Adipocyte (in vitro differentiated cells): ENCODE measurements around the gene KIF13A.

Experiments
- DNase-seq: peaks from one replicate; pipeline ENCODE4 v3.0.0-alpha.2; 2015; ENCODE audit warnings: low read depth
- H3K27me3 ChIP-seq: replicated peaks from 2 replicates; pipeline ENCODE4 v1.7.0; 2013; ENCODE audit warnings: mild to moderate bottlenecking, low read length, moderate library complexity; ENCODE audit not compliant: control insufficient read depth, insufficient read depth
- H3K36me3 ChIP-seq: 2 replicates; pipeline ENCODE4 v1.7.0; 2013; ENCODE audit warnings: low read length, mild to moderate bottlenecking, moderate library complexity; ENCODE audit not compliant: control insufficient read depth, insufficient read depth, severe bottlenecking
- H3K4me1 ChIP-seq: 2 replicates; pipeline ENCODE4 v1.7.0; 2013; ENCODE audit warnings: mild to moderate bottlenecking, low read length, moderate library complexity; ENCODE audit not compliant: control insufficient read depth, insufficient read depth
- H3K4me3 ChIP-seq: 2 replicates; pipeline ENCODE4 v1.7.0; 2013; ENCODE audit warnings: mild to moderate bottlenecking, low read length, moderate library complexity
- H3K9ac ChIP-seq: 2 replicates; pipeline ENCODE4 v1.7.0; 2013; ENCODE audit warnings: mild to moderate bottlenecking, low read length, moderate library complexity
- H3K9me3 ChIP-seq: 2 replicates; pipeline ENCODE4 v1.7.0; 2013; ENCODE audit warnings: mild to moderate bottlenecking, low read length, moderate library complexity; ENCODE audit not compliant: control insufficient read depth

KIF13A gene

GRCh38 chr6:17907406-17908229 is 79.8 kb downstream of the KIF13A start:
- peak overlapping the region; percentile 26 for H3K4me3 ChIP-seq
- no peaks in the 10 kb centered on the region for H3K27me3 ChIP-seq
- peak; percentile 99 for DNase-seq

DNA sequence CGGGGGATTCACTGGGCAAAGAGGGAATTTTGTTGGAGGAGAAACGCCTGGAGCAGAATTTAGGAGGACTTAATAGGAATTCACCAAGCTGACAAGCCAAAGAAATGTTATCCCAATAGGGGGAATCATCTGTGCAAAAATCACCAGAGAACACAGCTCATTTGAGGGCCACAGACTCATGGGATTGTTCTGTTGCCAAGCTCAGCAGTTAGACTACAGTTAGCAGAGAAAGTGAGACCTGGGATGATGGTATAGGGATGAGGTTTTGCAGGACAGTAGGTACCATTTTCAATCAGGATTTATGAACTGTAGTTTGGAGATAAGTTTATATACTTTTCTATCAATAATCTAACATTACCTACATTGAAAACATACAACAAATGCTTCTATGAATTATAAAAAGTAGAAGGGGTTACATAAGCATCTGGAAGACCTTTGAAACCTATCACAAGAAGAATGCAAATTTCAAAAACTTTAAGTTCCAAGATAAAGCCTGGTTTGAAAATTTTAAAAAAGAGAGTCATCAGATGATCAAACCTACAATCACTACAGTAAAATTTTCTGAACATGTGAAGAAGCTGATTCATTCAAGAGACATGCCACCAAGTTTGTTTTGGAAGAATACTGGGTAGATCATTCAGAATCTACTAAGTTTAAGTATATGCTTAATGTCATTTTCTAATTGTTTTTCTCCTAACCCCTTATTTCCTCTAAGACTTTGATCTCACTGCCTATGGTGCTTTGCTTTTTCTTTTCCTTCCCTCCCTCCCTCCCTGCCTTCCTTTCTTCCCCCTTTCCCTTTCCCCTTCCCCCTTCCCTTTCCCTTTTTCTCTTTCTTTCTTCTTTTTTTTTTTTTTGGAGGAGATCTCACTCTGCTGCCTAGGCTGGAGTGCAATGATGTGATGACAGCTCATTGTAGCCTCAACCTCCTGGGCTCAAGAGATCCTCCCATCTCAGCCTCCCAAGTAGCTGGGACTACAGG is 81.5 kb downstream of the KIF13A start:
- Histone ChIP-seq H3K4me3 (no peak overlapping the region), H3K27me3 (no peaks in the 10 kb centered on the region), H3K9ac (peak overlapping the region; percentile 6), H3K9me3 (no peaks in the 10 kb centered on the region), H3K4me1 (peaks cover 65% of the 10 kb centered on the region), H3K36me3 (no peaks in the 10 kb centered on the region)
- peak; percentile 75 for DNase-seq

More at GRCh38 chr6:17907406-17908229, 79.8 kb downstream of the KIF13A start:
- Histone ChIP-seq H3K9ac (peak overlapping the region; percentile 59), H3K4me1 (peaks cover 57% of the 10 kb centered on the region), H3K9me3 (no peaks in the 10 kb centered on the region), H3K36me3 (no peaks in the 10 kb centered on the region)

- H3K9me3 ChIP-seq, result no peaks in the 10 kb centered on the region
- no peaks in the 10 kb centered on the region for H3K27me3 ChIP-seq
- H3K36me3 ChIP-seq, result no peaks in the 10 kb centered on the region
- DNase-seq, result no peak
- no peak overlapping the region for H3K9ac ChIP-seq
- no peak overlapping the region for H3K4me3 ChIP-seq
- H3K4me1 ChIP-seq, result peaks cover 61% of the 10 kb centered on the region
Measured at GRCh38 chr6:17904491-17905120, 82.8 kb downstream of the KIF13A start.

DNA sequence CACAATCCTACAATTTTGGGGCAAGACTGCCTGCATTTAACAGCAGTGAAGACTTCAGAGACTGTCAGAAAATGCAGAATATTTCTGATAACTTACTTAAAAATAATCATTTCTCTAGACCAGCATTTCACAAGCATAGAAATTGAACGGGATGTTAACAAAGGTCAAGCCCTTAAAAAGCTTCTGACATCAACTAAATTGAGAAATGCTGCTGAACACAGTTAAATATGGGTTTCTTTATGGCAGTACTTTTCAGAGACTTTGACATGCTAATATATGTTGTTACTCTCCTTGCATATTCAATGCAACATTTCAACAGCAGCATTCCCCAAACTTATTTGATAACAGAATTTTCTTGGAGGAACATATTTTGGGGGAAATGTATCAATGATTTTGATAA is 84.5 kb downstream of the KIF13A start:
- DNase-seq, result peak; percentile 31
- H3K36me3 ChIP-seq, result no peaks in the 10 kb centered on the region
- peaks cover 57% of the 10 kb centered on the region for H3K4me1 ChIP-seq
- no peaks in the 10 kb centered on the region for H3K9me3 ChIP-seq
- peak overlapping the region; percentile 20 for H3K4me3 ChIP-seq
- H3K27me3 ChIP-seq, result no peaks in the 10 kb centered on the region
- H3K9ac ChIP-seq, result peak overlapping the region; percentile 35

GRCh38 chr6:17901493-17901892 is 85.9 kb downstream of the KIF13A start:
- H3K4me3 ChIP-seq, result no peak overlapping the region
- H3K27me3 ChIP-seq, result no peaks in the 10 kb centered on the region
- H3K9me3 ChIP-seq, result no peaks in the 10 kb centered on the region
- peaks cover 43% of the 10 kb centered on the region for H3K4me1 ChIP-seq
- peaks cover 13% of the 10 kb centered on the region for H3K36me3 ChIP-seq
- no peak for DNase-seq
- H3K9ac ChIP-seq, result no peak overlapping the region

DNA sequence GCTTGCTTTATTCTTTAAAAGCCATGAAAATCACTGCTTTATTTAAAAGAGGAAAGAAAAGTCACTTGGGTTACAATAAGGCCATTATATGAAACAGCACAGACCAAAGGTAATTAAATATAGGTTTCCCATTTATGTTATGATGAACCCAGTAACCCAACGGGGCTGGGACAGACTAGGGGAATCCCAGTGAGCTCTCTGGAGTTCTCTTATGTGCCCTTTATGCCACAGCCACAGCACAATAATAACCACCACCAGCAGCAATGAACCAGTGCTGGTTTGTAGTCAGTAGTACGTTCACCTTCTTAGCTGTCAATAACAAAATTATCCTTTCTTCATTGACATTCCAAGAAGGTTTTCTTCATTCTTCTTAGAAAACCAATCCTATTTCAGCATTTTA is 87.4 kb downstream of the KIF13A start:
- H3K27me3 ChIP-seq, result no peaks in the 10 kb centered on the region
- no peak overlapping the region for H3K4me3 ChIP-seq
- H3K9ac ChIP-seq, result no peak overlapping the region
- H3K36me3 ChIP-seq, result peaks cover 27% of the 10 kb centered on the region
- peaks cover 30% of the 10 kb centered on the region for H3K4me1 ChIP-seq
- peaks cover 10% of the 10 kb centered on the region for H3K9me3 ChIP-seq
- no peak for DNase-seq

DNA sequence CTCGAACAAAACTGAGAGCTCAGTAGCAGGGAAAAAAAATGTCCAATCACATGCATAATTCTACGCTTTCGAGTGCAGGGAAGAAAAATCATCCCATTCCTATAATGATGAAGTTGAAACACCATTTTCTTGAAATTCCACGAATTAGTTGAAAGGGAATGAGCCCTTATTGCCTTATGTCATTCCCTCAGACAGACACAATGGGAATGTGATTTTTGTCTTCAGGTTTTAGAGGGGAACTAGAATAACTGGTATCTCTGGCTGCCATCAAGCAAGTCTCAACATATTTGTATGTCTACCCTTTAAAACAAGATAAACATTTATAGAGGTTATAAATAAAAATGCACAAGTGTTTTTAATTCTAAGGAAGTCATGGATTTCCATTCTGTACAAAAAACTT is 87.9 kb downstream of the KIF13A start:
- Histone ChIP-seq H3K4me3 (no peak overlapping the region), H3K36me3 (peaks cover 33% of the 10 kb centered on the region), H3K27me3 (no peaks in the 10 kb centered on the region), H3K4me1 (peaks cover 25% of the 10 kb centered on the region), H3K9me3 (peaks cover 15% of the 10 kb centered on the region), H3K9ac (no peak overlapping the region)
- DNase-seq, result no peak

DNA sequence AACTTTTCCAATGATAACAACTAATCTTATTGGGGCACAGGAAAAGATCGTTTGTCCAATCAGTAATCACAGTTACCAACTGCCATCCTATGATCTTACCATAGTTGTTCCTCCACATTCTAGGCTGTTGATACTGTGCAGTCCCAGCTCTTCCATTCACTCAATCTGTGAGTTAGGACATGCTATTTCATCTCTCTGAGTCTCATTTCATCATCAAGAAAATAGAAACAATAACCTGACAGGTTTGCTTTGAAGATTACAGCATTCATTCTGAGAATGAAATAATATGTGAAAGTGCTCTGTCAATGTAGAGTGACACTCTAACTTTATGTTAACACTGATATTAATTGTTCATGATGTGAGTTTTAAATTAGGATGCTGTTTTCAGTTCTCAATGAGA is 89.8 kb downstream of the KIF13A start:
- H3K36me3 ChIP-seq, result peaks cover 44% of the 10 kb centered on the region
- H3K9ac ChIP-seq, result no peak overlapping the region
- DNase-seq, result no peak
- peaks cover 21% of the 10 kb centered on the region for H3K9me3 ChIP-seq
- no peak overlapping the region for H3K4me3 ChIP-seq
- H3K4me1 ChIP-seq, result peaks cover 9% of the 10 kb centered on the region
- H3K27me3 ChIP-seq, result no peaks in the 10 kb centered on the region

- Histone ChIP-seq H3K27me3 (no peaks in the 10 kb centered on the region), H3K36me3 (peaks cover 49% of the 10 kb centered on the region), H3K4me1 (no peaks in the 10 kb centered on the region), H3K4me3 (peak overlapping the region; percentile 49), H3K9ac (no peak overlapping the region), H3K9me3 (peaks cover 21% of the 10 kb centered on the region)
- DNase-seq, result no peak
Measured at GRCh38 chr6:17894905-17895304, 92.5 kb downstream of the KIF13A start.

DNA sequence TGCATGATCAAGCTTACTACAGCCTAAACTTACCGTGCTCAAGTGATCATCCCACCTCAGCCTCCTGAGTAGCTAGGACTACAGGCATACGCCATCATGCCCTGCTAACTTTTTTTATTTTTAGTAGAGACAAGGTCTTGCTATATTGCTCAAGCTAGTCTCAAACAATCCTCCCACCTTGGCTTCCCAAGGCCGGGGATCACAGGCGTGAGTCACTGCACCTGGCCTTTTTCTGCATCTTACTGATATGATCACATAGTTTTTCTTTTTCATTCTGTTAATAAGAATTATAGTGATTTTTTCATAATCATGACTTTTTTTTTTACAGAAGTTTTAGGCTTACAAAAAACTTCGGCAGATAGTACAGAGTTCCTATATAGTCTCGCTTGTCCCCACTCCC is 93.2 kb downstream of the KIF13A start:
- Histone ChIP-seq H3K27me3 (no peaks in the 10 kb centered on the region), H3K36me3 (peaks cover 49% of the 10 kb centered on the region), H3K9me3 (peaks cover 21% of the 10 kb centered on the region), H3K4me1 (no peaks in the 10 kb centered on the region), H3K4me3 (peak overlapping the region; percentile 49), H3K9ac (no peak overlapping the region)
- no peak for DNase-seq
